ENCODE measurements around the gene CCDC47.

Gene CCDC47

GRCh38 chr17:63783522-63783921 is 10.1 kb upstream of the CCDC47 start:
- intact Hi-C loops (cut with DNase I; ENCODE audit: low total_unique reads) = no loop called here
- H3K36me3 ChIP-seq = peaks cover 12 to 42% (median 31%) of the 10 kb centered on the region in 3 donors

GRCh38 chr17:63780928-63781327 is 7.5 kb upstream of the CCDC47 start:
- no peak overlapping the region for H3K27ac ChIP-seq
- TF ChIP-seq CTCF (IDR thresholded peaks at IDR 0.05) = no peak
- DNase-seq = no peak
- H3K9me3 ChIP-seq = no peaks in the 10 kb centered on the region
- H3K4me3 ChIP-seq = no peak overlapping the region
- H3K27me3 ChIP-seq = no peaks in the 10 kb centered on the region
- intact Hi-C loops (cut with DNase I; ENCODE audit: low total_unique reads) = no loop called here
- H3K36me3 ChIP-seq = peaks cover 0 to 29% (median 26%) of the 10 kb centered on the region in 3 donors
- H3K4me1 ChIP-seq = peaks cover 0 to 58% (median 17%) of the 10 kb centered on the region in 4 donors

More at GRCh38 chr17:63783522-63783921, 10.1 kb upstream of the CCDC47 start:
- Histone ChIP-seq H3K27ac (no peak overlapping the region), H3K9me3 (no peaks in the 10 kb centered on the region), H3K4me1 (peaks cover 0 to 33% (median 10%) of the 10 kb centered on the region in 4 donors), H3K27me3 (no peaks in the 10 kb centered on the region), H3K4me3 (no peak overlapping the region)
- no peak for TF ChIP-seq CTCF (IDR thresholded peaks at IDR 0.05)
- DNase-seq = no peak

GRCh38 chr17:63780507-63780906 is 7.1 kb upstream of the CCDC47 start:
- no peak overlapping the region for H3K4me3 ChIP-seq
- intact Hi-C loops (cut with DNase I; ENCODE audit: low total_unique reads) = no loop called here
- peaks cover 0 to 29% (median 26%) of the 10 kb centered on the region in 3 donors for H3K36me3 ChIP-seq
- no peaks in the 10 kb centered on the region for H3K27me3 ChIP-seq
- H3K4me1 ChIP-seq = peaks cover 0 to 62% (median 21%) of the 10 kb centered on the region in 4 donors
- H3K27ac ChIP-seq = no peak overlapping the region
- DNase-seq = no peak
- H3K9me3 ChIP-seq = no peaks in the 10 kb centered on the region
- no peak for TF ChIP-seq CTCF (IDR thresholded peaks at IDR 0.05)

GRCh38 chr17:63775420-63775819 is 2.0 kb upstream of the CCDC47 start:
- no peak for DNase-seq
- intact Hi-C loops (cut with DNase I; ENCODE audit: low total_unique reads) = no loop called here

GRCh38 chr17:63774969-63775265 is 1.5 kb upstream of the CCDC47 start:
- H3K4me1 ChIP-seq = peaks cover 0 to 67% (median 33%) of the 10 kb centered on the region in 4 donors
- intact Hi-C loops (cut with DNase I; ENCODE audit: low total_unique reads) = loop anchor here (5.0 kb wide), 1 partner anchor 62 kb away; no protein-coding TSS in a partner anchor
- H3K27me3 ChIP-seq = no peaks in the 10 kb centered on the region
- peak overlapping the region; percentile 95 to 96 for H3K4me3 ChIP-seq
- peak overlapping the region; percentile 93 to 97 for H3K27ac ChIP-seq
- H3K36me3 ChIP-seq = peaks cover 0 to 29% (median 19%) of the 10 kb centered on the region in 3 donors
- no peak for TF ChIP-seq CTCF (IDR thresholded peaks at IDR 0.05)
- DNase-seq = no peak
- no peaks in the 10 kb centered on the region for H3K9me3 ChIP-seq

More at GRCh38 chr17:63775420-63775819, 2.0 kb upstream of the CCDC47 start:
- peak overlapping the region; percentile 95 to 96 for H3K4me3 ChIP-seq
- peaks cover 0 to 29% (median 20%) of the 10 kb centered on the region in 3 donors for H3K36me3 ChIP-seq
- H3K4me1 ChIP-seq = peaks cover 0 to 70% (median 31%) of the 10 kb centered on the region in 4 donors
- H3K27me3 ChIP-seq = no peaks in the 10 kb centered on the region
- H3K27ac ChIP-seq = peak overlapping the region; percentile 93 to 97
- TF ChIP-seq CTCF (IDR thresholded peaks at IDR 0.05) = no peak
- H3K9me3 ChIP-seq = no peaks in the 10 kb centered on the region

All from tibial artery (tissue), 4 donors.